Mesodermal cell (in vitro differentiated cells): ENCODE measurements around the gene HAND1.

ENCODE experiments used
- H3K27ac ChIP-seq: 2 replicates; pipeline ENCODE4 v1.7.0; 2013; ENCODE audit warnings: mild to moderate bottlenecking, low read depth, low read length, moderate library complexity; ENCODE audit not compliant: severe bottlenecking
- H3K36me3 ChIP-seq: 2 replicates; pipeline ENCODE4 v1.7.1; 2013; ENCODE audit warnings: mild to moderate bottlenecking, low read length, moderate library complexity; ENCODE audit not compliant: control insufficient read depth, insufficient read depth
- H3K4me1 ChIP-seq: one replicate; pipeline ENCODE4 v1.7.1; 2013; ENCODE audit warnings: mild to moderate bottlenecking, low read length; ENCODE audit not compliant: insufficient read depth, control insufficient read depth, poor library complexity, severe bottlenecking
- H3K4me3 ChIP-seq: 2 replicates; pipeline ENCODE4 v1.7.0; 2013; ENCODE audit warnings: low read length, control low read depth, mild to moderate bottlenecking; ENCODE audit not compliant: insufficient read depth, poor library complexity, severe bottlenecking; ENCODE audit errors: extremely low read depth
- H3K9me3 ChIP-seq: 2 replicates; pipeline ENCODE4 v1.7.1; 2013; ENCODE audit warnings: mild to moderate bottlenecking, low read length, moderate library complexity; ENCODE audit not compliant: control insufficient read depth
- WGBS, 2 experiments: methylation state at CpG; one replicate each; pipeline ENCODE4 v1.1.5; 2013; ENCODE audit warnings: missing lambda C conversion rate in 2 of 2; ENCODE audit not compliant: insufficient coverage in 2 of 2; 5-methylcytosine and 5-hydroxymethylcytosine counted together

Gene HAND1

DNA sequence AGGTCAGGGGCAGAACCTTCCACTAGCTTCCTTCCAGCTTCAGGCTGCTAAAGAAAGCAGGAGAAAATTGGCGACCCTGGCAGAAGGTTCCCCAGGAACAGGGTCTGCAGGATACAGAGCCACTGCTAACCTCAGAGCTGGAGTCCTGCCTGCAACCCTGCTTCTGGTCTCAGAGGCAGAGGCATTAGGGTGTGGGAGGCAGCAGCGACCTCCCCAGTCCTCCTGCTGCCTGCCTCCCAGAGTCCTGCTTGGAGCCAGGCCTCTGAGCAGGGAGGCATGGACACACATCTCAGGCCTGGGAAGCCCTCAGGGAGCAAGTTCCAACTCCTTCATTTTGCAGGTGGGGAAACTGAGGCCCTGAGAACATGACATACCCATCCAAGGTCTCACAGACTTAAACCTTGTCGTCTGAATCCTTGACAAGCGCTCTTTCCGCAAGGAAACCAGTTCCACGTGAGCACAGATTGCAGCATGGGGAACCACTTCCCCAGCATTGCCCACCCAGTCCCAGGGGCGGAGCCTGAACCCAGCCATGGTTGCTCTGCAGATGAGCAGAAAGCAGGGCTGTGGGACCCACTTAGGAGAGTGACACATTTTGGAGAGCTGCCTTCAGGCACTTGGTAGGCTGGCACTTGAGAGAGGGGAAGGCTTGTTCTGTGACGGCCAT is 28.2 kb upstream of the HAND1 start:
- peak overlapping the region; percentile 10 for H3K27ac ChIP-seq
- no peak overlapping the region for H3K4me3 ChIP-seq
- H3K4me1 ChIP-seq, result no peaks in the 10 kb centered on the region
- WGBS, 2 experiments, result 86 to 91% methylated on average over 8 of the region's 8 CpGs
- H3K9me3 ChIP-seq, result no peaks in the 10 kb centered on the region
- no peaks in the 10 kb centered on the region for H3K36me3 ChIP-seq

- Histone ChIP-seq H3K36me3 (no peaks in the 10 kb centered on the region), H3K9me3 (no peaks in the 10 kb centered on the region), H3K27ac (no peak overlapping the region), H3K4me3 (no peak overlapping the region), H3K4me1 (no peaks in the 10 kb centered on the region)
- 76 to 80% methylated on average over 10 of the region's 10 CpGs for WGBS, 2 experiments
Observed at GRCh38 chr5:154505567-154505966, 27.5 kb upstream of the HAND1 start.

DNA sequence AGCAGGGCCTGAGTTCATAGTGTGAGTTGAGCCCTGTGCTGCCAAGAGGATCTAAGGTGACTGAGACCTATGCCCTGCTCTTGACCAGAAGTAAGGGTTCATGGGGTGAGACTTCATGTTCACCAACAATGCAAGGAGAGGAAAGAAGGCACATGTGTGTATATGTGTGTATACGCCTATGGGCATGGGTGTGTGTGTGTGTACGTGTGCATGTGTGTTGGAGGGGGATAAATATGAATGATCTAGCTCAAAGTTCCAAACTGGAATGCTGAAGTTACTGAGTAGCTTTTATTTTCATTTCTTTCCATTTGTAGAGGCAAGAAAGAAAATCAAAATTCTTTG is 25.6 kb upstream of the HAND1 start:
- no peak overlapping the region for H3K4me3 ChIP-seq
- no peaks in the 10 kb centered on the region for H3K4me1 ChIP-seq
- H3K9me3 ChIP-seq, result no peaks in the 10 kb centered on the region
- WGBS, 2 experiments, result 79 to 100% methylated on average over 1 to 2 of the region's 2 CpGs
- no peaks in the 10 kb centered on the region for H3K36me3 ChIP-seq
- H3K27ac ChIP-seq, result no peak overlapping the region

DNA sequence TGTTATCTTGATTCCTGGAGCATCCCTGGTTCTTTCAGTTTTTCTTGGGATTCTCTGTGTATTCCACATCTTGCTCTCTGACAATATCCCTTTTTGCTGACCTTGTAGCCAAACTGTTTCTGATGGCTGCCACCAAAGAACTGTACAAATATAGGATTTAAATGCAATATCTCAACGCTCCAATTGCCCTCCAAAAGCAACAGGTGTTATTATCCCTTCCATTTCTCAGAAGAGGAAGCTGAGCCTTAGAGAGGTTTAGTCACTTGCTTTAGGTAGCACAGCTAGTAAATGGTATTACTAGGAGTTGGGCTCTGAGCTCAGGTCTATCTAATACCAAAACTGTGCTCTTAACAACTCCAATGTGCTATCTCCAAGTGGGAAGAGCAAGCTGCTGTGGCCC is 24.2 kb upstream of the HAND1 start:
- Histone ChIP-seq H3K9me3 (no peaks in the 10 kb centered on the region), H3K4me1 (no peaks in the 10 kb centered on the region), H3K36me3 (no peaks in the 10 kb centered on the region), H3K27ac (no peak overlapping the region), H3K4me3 (no peak overlapping the region)
- WGBS, 2 experiments, result no CpG with 5 or more reads among the region's 1 CpG

GRCh38 chr5:154501566-154501965 is 23.5 kb upstream of the HAND1 start:
- Histone ChIP-seq H3K4me3 (no peak overlapping the region), H3K27ac (no peak overlapping the region), H3K36me3 (no peaks in the 10 kb centered on the region), H3K4me1 (no peaks in the 10 kb centered on the region), H3K9me3 (no peaks in the 10 kb centered on the region)
- 46 to 78% methylated on average over 1 to 2 of the region's 2 CpGs for whole genome bisulfite sequencing, 2 experiments

DNA sequence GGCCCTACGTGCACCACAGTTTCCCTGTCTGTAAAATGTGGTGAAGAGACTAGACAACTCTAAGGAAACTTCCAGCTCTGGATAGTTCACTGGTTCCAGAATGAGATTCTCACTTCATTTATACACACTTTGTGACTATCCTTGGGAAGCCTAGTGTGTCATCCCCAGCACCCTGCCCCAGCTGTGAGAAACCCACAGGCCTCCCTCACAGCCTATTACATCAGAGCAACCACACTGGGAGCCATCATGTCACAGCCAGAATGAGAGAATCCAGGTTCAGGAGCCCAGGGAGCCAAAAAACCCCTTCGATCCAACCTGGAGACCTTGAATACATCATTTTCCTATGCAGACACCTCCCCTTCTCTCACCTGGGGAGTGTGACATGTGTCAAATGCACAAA is 21.0 kb upstream of the HAND1 start:
- WGBS, 2 experiments, result 100% methylated on average over 1 of the region's 2 CpGs; no CpG with 5 or more reads in 1 of the 2 experiments
- Histone ChIP-seq H3K4me1 (peaks cover 3% of the 10 kb centered on the region), H3K4me3 (no peak overlapping the region), H3K9me3 (no peaks in the 10 kb centered on the region), H3K36me3 (no peaks in the 10 kb centered on the region), H3K27ac (no peak overlapping the region)

- H3K36me3 ChIP-seq, result no peaks in the 10 kb centered on the region
- H3K4me1 ChIP-seq, result peaks cover 6% of the 10 kb centered on the region
- H3K9me3 ChIP-seq, result no peaks in the 10 kb centered on the region
- no peak overlapping the region for H3K27ac ChIP-seq
- WGBS, 2 experiments, result 88% methylated on average over 1 of the region's 1 CpG; no CpG with 5 or more reads in 1 of the 2 experiments
- no peak overlapping the region for H3K4me3 ChIP-seq
Observed at GRCh38 chr5:154498591-154498990, 20.6 kb upstream of the HAND1 start.

GRCh38 chr5:154494036-154494435 is 16.0 kb upstream of the HAND1 start:
- Histone ChIP-seq H3K27ac (no peak overlapping the region), H3K4me1 (peaks cover 6% of the 10 kb centered on the region), H3K36me3 (no peaks in the 10 kb centered on the region), H3K9me3 (no peaks in the 10 kb centered on the region), H3K4me3 (no peak overlapping the region)
- WGBS, 2 experiments, result 82% methylated on average over 2 of the region's 4 CpGs

- Histone ChIP-seq H3K27ac (no peak overlapping the region), H3K9me3 (no peaks in the 10 kb centered on the region), H3K4me1 (peaks cover 6% of the 10 kb centered on the region), H3K4me3 (no peak overlapping the region), H3K36me3 (no peaks in the 10 kb centered on the region)
- 90 to 93% methylated on average over 19 to 22 of the region's 29 CpGs for WGBS, 2 experiments
Observed at GRCh38 chr5:154493274-154493673, 15.2 kb upstream of the HAND1 start.

DNA sequence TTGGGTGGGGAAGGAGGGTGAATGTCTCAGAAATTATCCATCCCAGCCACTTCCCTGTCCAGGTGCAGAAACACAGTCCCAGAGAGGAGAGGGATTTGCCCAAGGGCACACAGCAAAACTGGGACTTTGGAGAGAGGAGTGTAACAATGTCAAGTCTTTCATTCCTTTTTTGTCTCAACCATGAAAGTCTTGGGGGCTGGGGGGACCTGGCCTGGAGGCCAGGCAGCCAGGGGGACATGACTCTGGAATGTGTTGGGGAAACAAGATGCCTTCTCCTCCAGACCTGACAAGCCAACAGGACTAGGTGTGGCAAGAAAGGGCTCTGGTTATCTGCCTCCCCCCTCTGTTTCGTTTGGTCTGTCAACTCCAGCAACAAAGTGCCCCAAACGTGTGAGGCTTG is 13.9 kb upstream of the HAND1 start:
- no peak overlapping the region for H3K4me3 ChIP-seq
- no peak overlapping the region for H3K27ac ChIP-seq
- peaks cover 10% of the 10 kb centered on the region for H3K4me1 ChIP-seq
- no peaks in the 10 kb centered on the region for H3K36me3 ChIP-seq
- H3K9me3 ChIP-seq, result no peaks in the 10 kb centered on the region
- WGBS, 2 experiments, result 79 to 80% methylated on average over 1 to 2 of the region's 2 CpGs

DNA sequence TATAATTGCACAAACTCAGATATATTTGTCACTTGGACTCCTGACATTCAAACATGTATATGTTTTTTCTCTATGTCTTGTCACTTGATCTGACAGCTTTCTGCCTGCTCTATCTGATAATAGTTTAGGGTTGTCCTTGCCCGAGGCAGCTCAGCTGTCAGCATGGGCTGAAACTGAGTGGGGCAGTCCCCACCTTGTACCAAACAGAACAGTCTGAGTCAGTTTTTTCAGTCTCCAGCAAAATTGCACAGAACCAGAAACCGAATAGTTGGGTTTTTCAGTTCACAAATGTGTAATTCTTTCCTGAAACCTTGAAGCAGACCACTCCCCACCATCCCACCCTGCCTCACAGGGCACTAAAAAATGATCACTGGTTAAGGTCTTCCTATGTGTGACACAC is 9.5 kb upstream of the HAND1 start:
- Histone ChIP-seq H3K4me3 (no peak overlapping the region), H3K4me1 (peaks cover 40% of the 10 kb centered on the region), H3K36me3 (no peaks in the 10 kb centered on the region), H3K9me3 (no peaks in the 10 kb centered on the region), H3K27ac (peak overlapping the region; percentile 33)
- 40 to 58% methylated on average over 2 of the region's 2 CpGs for WGBS, 2 experiments
